Suprapubic skin (tissue), 4 donors: ENCODE results near the gene UGDH.

Experiments used
- CTCF ChIP-seq, 2 donors: fragments of 200-600 bp in 1 of 2; fragments of 450-650 bp in 1 of 2; sonication (generic) in 1 of 2; IDR thresholded peaks; one replicate each; pipeline ENCODE4 v1.5.1; 2016 to 2019; ENCODE audit warnings: antibody characterized with exemption in 2 of 2, mild to moderate bottlenecking in 1 of 2, moderate library complexity in 1 of 2
- EP300 ChIP-seq: sonication (generic); formaldehyde crosslinking; IDR thresholded peaks from one replicate; pipeline ENCODE4 v1.6.1; 2017; ENCODE audit warnings: antibody characterized with exemption
- POLR2A ChIP-seq, 2 donors: fragments of 450-650 bp; IDR thresholded peaks; one replicate each; pipeline ENCODE4 v1.6.1; 2017; ENCODE audit warnings: antibody characterized with exemption in 2 of 2, mild to moderate bottlenecking in 2 of 2, moderate library complexity in 2 of 2
- POLR2AphosphoS5 ChIP-seq, 3 donors: sonication (generic); formaldehyde crosslinking; IDR thresholded peaks; one replicate each; pipeline ENCODE4 v1.6.1; 2017; ENCODE audit warnings: antibody characterized with exemption in 3 of 3

- TF ChIP-seq CTCF (IDR thresholded peaks at IDR 0.05) (peak; percentile 70 to 72), EP300 (no peak), POLR2A (IDR thresholded peaks at IDR 0.05) (no peak), POLR2AphosphoS5 (IDR thresholded peaks at IDR 0.05) (no peak)
Observed at GRCh38 chr4:39469429-39470077, 57.7 kb downstream of the UGDH start.
